ENCODE results near the gene PARP15. TPM values are rescaled to one million over a fixed set of nuclear protein-coding genes. Genes with fewer than 3 reads are reported as not detected.

PARP15 gene
- total and polyA plus RNA-seq, 2 donors (not counting 3 experiments of a cell fraction or from before 2014, with no cell fraction given), result 0.81 to 1.4 TPM

GRCh38 chr3:122580470-122580869 lies 3.0 kb downstream of the PARP15 start:
- POLR2A ChIA-PET, result interaction anchor here (0.6 kb wide), 1 partner anchor 1609 kb away, joined by 3 read pairs; no protein-coding TSS in a partner anchor
- H3K36me3 ChIP-seq (ENCODE audit: control insufficient read depth in 2 of 2, extremely low read depth in 1 of 2, insufficient read depth in 2 of 2, low read length in 2 of 2), result no peaks in the 10 kb centered on the region
- no peaks in the 10 kb centered on the region for H4K20me1 ChIP-seq (replicated peaks; ENCODE audit: control insufficient read depth, extremely low read depth, insufficient read depth, low read length)
- no peaks in the 10 kb centered on the region for H3K79me2 ChIP-seq (ENCODE audit: control insufficient read depth, insufficient read depth, low read length)
- no peak overlapping the region for H2AFZ ChIP-seq (ENCODE audit: low read depth, low read length)
- H3K4me2 ChIP-seq (ENCODE audit: insufficient read depth, low read length), result no peak overlapping the region
- CTCF ChIA-PET, result interaction anchor here (2.3 kb wide), 1 partner anchor 99 kb away, joined by 8 read pairs; no protein-coding TSS in a partner anchor
- H3K9me3 ChIP-seq (replicated peaks; ENCODE audit: control insufficient read depth, insufficient read depth, low read length), result no peaks in the 10 kb centered on the region
- no peak for DNase-seq (ENCODE audit: low read depth, low spot score)
- intact Hi-C loops (cut with micrococcal nuclease), result no loop called here
- no peak overlapping the region for H3K27ac ChIP-seq (ENCODE audit: insufficient read depth, low read depth, low read length)
- no peaks in the 10 kb centered on the region for H3K9me1 ChIP-seq (replicated peaks; ENCODE audit: control insufficient read depth, extremely low read depth, insufficient read depth, low read length)
- H3K9ac ChIP-seq (replicated peaks; ENCODE audit: extremely low read depth, insufficient read depth, low read length), result no peak overlapping the region
- peaks cover 6% of the 10 kb centered on the region for H3K4me1 ChIP-seq (ENCODE audit: control insufficient read depth, extremely low read depth, insufficient read depth, low read length)
- no peaks in the 10 kb centered on the region for H3K27me3 ChIP-seq (ENCODE audit: control insufficient read depth in 2 of 2, insufficient read depth in 2 of 2, low read length in 2 of 2)
- no peak for TF ChIP-seq FOS (IDR thresholded peaks at IDR 0.05; ENCODE audit: borderline replicate concordance, insufficient read depth, low read length)
- no peak overlapping the region for H3K4me3 ChIP-seq (replicated peaks in 1 of 3; ENCODE audit: insufficient read depth in 1 of 3, low read depth in 1 of 3, low read length in 3 of 3)
- no peak for FAIRE-seq
- dilution Hi-C loops (cut with MboI; ENCODE audit: extremely low pct_ligation_motif_present, low sequenced_read_pairs), result no loop called here
- no TSS peak for BruUV-seq (replicated peaks)

DNA sequence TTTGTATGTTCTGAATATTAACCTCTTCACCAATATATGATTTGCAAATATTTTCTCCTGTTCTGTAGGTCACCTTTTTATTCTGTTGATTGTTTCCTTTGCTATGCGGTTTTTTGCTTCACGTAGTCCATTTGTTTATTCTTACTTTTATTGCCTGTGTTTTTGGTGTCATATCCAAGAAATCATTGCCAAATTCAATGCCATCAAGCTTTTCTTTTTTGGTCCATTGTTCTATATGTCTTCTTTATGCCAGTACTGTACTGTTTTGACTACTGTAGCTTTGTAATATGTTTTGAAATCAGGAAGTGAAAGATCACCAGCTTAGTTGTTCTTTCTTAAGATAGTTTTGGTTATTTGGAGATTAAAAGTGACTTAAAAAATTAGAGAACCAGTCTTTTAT lies 4.2 kb downstream of the PARP15 start:
- no peak for TF ChIP-seq JUN (IDR thresholded peaks at IDR 0.05; ENCODE audit: borderline replicate concordance, insufficient read depth, insufficient read length, low read depth)
- TF ChIP-seq POLR2A (IDR thresholded peaks at IDR 0.05; ENCODE audit: low read depth, low read length), result no peak
- TF ChIP-seq, protein P1, sequence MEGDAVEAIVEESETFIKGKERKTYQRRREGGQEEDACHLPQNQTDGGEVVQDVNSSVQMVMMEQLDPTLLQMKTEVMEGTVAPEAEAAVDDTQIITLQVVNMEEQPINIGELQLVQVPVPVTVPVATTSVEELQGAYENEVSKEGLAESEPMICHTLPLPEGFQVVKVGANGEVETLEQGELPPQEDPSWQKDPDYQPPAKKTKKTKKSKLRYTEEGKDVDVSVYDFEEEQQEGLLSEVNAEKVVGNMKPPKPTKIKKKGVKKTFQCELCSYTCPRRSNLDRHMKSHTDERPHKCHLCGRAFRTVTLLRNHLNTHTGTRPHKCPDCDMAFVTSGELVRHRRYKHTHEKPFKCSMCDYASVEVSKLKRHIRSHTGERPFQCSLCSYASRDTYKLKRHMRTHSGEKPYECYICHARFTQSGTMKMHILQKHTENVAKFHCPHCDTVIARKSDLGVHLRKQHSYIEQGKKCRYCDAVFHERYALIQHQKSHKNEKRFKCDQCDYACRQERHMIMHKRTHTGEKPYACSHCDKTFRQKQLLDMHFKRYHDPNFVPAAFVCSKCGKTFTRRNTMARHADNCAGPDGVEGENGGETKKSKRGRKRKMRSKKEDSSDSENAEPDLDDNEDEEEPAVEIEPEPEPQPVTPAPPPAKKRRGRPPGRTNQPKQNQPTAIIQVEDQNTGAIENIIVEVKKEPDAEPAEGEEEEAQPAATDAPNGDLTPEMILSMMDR (IDR thresholded peaks at IDR 0.05; ENCODE audit: extremely low read depth in 1 of 2, insufficient read depth in 1 of 2, low read depth in 1 of 2, low read length in 2 of 2), result no peak
- TF ChIP-seq POLR2AphosphoS5 (IDR thresholded peaks at IDR 0.05; ENCODE audit: insufficient read depth, low read depth, low read length), result no peak
- TF ChIP-seq, protein P2, sequence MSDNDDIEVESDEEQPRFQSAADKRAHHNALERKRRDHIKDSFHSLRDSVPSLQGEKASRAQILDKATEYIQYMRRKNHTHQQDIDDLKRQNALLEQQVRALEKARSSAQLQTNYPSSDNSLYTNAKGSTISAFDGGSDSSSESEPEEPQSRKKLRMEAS (IDR thresholded peaks at IDR 0.05; ENCODE audit: insufficient read depth, insufficient read length), result no peak
- TF ChIP-seq GATA2 (IDR thresholded peaks at IDR 0.05; ENCODE audit: insufficient read depth, insufficient read length, low read depth, low read length), result no peak
- no peak for TF ChIP-seq FOS (IDR thresholded peaks at IDR 0.05; ENCODE audit: borderline replicate concordance, insufficient read depth, low read length)
- TF ChIP-seq EZH2 (IDR thresholded peaks at IDR 0.05; ENCODE audit: borderline replicate concordance, low read depth, low read length, severe bottlenecking), result no peak
- TF ChIP-seq MYC (IDR thresholded peaks at IDR 0.05; ENCODE audit: low read depth, low read length), result no peak
- H4K20me1 ChIP-seq (replicated peaks; ENCODE audit: control insufficient read depth, extremely low read depth, insufficient read depth, low read length), result no peaks in the 10 kb centered on the region
- H3K4me3 ChIP-seq (replicated peaks in 1 of 3; ENCODE audit: insufficient read depth in 1 of 3, low read depth in 1 of 3, low read length in 3 of 3), result no peak overlapping the region
- H3K4me2 ChIP-seq (ENCODE audit: insufficient read depth, low read length), result no peak overlapping the region
- no peak for DNase-seq (ENCODE audit: low read depth, low spot score)
- no peaks in the 10 kb centered on the region for H3K9me1 ChIP-seq (replicated peaks; ENCODE audit: control insufficient read depth, extremely low read depth, insufficient read depth, low read length)
- H3K36me3 ChIP-seq (ENCODE audit: control insufficient read depth in 2 of 2, extremely low read depth in 1 of 2, insufficient read depth in 2 of 2, low read length in 2 of 2), result no peaks in the 10 kb centered on the region
- no peak overlapping the region for H2AFZ ChIP-seq (ENCODE audit: low read depth, low read length)
- H3K4me1 ChIP-seq (ENCODE audit: control insufficient read depth, extremely low read depth, insufficient read depth, low read length), result peaks cover 6% of the 10 kb centered on the region
- no peak for FAIRE-seq
- POLR2A ChIA-PET, result no interaction called here
- CTCF ChIA-PET, result interaction anchor here (0.8 kb wide), 1 partner anchor 9 kb away, joined by 4 read pairs; no protein-coding TSS in a partner anchor
- H3K27me3 ChIP-seq (ENCODE audit: control insufficient read depth in 2 of 2, insufficient read depth in 2 of 2, low read length in 2 of 2), result no peaks in the 10 kb centered on the region
- H3K9me3 ChIP-seq (replicated peaks; ENCODE audit: control insufficient read depth, insufficient read depth, low read length), result no peaks in the 10 kb centered on the region
- BruUV-seq (replicated peaks), result no TSS peak
- dilution Hi-C loops (cut with MboI; ENCODE audit: extremely low pct_ligation_motif_present, low sequenced_read_pairs) (no loop called here), intact Hi-C loops (cut with micrococcal nuclease) (no loop called here)
- H3K9ac ChIP-seq (replicated peaks; ENCODE audit: extremely low read depth, insufficient read depth, low read length), result no peak overlapping the region
- H3K79me2 ChIP-seq (ENCODE audit: control insufficient read depth, insufficient read depth, low read length), result no peaks in the 10 kb centered on the region
- no peak overlapping the region for H3K27ac ChIP-seq (ENCODE audit: insufficient read depth, low read depth, low read length)

All from endothelial cell of umbilical vein (primary cell).